HG02870 (cell line): ENCODE measurements around the gene GOT1.

Source experiments
- ATAC-seq: cut with Tn5 transposase; IDR thresholded peaks from one replicate; pipeline ENCODE4 v1.9.1; 2021; ENCODE audit warnings: mild to moderate bottlenecking, moderate library complexity; ENCODE audit not compliant: unreplicated experiment

GOT1 gene

GRCh38 chr10:99430451-99431189 lies at the start of gene GOT1:
TSS of gene GOT1 (minus strand) at chr10:99430624. CDS start at chr10:99430565, 59 bp downstream.
- peak; percentile 95 for ATAC-seq

DNA sequence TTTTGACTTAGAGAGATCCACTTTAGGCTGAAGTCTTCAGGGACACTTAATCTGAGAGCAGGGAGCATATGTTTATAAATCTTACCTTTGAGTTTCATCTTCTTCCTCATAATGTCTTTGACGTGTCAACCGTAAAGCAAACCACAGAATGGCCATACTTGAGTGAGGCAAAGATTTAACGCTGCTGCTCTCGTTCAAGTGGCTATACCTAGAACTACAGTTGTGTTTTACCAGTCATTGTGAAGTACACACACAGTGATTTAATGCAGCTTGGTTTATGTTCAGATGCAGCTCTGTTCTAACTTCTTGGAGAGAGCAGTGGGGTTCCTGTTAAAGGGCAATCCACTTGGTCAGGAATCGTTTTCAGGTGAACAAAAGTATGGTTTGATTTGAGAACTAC lies 39.9 kb upstream of the GOT1 start:
- no peak for ATAC-seq

DNA sequence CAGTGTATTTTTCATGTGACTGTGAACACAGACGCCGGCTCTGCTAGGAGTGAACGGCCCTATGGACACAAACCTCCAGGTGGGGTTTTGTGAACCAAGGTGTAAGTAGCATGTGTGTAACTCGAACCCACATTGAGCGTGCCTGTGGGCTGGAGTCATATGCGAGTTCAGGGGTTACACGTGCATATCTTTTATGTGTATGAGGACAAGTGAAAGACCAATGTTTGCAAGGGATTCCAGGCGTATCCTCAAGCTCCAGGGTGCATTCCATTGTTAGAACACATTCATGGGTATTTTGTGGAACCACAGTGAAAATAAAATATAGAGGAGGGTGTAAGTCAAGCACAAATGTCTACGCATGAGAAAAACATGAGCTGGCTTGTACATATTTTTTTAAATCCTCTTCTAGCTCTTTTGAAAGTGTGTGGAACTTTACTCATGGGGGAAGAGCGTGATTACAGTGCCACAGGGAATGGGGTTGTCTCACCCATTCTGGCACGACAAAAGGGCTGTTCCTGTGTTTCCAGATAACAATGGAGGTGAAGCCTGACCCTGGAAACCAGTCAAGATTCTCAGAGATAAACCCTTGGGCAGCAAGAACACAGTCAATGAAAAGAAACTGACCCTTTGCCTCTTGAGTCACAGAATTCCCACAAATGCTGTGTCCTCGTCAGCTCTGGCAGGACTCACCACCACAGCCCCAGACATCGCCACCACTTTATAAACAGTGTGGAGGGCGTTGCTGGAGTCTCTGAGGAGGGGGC lies 37.0 kb upstream of the GOT1 start:
- no peak for ATAC-seq

DNA sequence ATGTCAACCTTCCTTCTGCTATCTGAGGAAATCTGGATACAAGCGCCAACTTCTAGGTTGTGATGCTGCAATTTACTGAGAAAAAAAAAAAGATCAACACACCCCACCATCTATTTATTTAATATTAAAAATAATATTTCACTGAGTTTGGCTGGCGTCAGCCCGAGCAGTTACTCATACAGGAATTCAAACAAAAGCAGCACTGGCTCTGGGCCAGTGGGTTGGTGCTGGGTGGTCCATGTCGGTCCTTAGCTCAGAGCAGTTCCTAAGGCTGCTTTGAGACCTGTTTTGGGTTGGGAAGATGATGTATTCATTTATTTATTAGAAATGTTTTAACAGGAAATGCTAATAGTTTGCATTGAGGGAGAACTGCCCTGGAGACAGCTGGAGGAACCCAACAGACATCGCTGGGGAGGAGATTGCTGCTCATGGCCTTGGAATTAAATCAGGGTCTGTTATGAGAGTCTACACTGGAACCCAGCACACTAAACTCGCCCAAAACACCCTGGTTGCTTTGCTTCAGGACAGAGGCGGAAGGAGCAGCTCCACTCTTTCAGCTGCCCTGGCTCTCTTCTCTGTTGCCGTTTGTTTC lies 36.3 kb upstream of the GOT1 start:
- no peak for ATAC-seq

GRCh38 chr10:99461230-99461629 lies 30.8 kb upstream of the GOT1 start:
- ATAC-seq, result no peak

DNA sequence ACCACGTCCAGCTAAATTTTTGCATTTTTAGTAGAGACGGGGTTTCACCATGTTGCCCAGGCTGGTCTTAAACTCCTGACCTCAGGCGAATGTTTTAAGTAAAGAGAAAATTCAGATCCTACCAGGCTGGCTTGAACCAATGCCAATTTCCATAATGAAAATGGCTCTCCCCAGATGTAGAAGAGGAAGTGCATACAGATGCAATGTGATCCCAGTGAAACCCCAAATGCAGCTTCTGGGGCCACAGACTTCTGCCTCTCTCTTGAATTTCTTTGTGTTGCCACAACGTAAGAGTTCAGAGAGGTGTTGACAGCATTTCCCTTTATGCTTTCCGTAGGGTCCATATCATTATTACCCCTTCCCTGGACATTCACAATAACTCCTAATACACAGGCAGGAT lies 29.6 kb upstream of the GOT1 start:
- no peak for ATAC-seq

DNA sequence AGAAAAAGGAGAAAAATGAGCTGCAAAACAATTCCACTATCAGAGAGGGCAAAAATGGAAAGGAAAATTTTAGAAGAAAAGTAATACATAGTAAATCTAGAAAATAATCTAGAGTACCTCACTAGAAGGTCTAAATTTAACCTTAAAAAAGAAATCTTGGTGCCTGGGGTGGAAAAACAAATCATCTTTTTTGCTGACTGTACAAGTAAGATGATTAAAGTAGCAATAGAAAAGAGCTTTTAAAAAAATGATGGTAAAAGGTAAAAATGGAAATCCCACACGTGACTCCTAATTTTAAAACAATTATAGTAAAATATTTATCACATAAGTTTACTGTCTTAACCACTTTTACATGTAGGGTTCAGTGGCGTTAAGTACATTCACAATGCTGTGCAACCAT lies 28.8 kb upstream of the GOT1 start:
- no peak for ATAC-seq

DNA sequence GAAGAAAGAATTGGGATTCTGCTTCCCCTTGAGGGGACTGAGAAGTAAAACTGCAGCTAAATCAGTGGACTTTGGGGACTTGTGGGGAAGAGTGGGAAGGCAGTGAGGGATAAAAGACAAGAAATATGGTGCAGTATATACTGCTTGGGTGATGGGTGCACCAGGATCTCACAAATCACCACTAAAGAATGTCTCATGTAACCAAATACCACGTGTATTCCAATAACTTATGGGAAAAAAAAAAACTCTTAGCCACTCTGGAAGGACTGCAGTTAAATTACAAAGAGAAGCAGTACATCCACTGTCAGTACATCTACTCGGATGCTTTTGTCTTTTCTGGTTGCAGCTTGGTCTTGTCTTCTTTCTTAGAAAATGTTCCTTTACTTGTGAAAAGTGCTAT lies 27.4 kb upstream of the GOT1 start:
- ATAC-seq, result no peak

DNA sequence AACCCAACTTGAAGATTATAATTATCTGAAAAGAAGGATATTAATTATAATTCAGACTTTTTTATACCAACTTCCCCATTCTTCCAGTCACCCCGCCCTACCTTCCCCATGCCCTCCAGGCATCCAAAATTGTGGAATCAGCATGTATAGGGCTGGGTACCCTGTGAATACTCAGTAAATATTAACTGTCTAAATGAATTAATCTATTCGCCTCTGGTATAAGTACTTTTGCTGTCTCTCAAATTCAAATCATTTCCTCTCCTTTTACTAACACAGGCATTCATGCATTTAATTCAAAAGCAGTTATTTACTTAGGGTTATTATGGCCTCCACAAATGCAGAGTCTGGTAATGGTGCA lies 26.5 kb upstream of the GOT1 start:
- no peak for ATAC-seq

DNA sequence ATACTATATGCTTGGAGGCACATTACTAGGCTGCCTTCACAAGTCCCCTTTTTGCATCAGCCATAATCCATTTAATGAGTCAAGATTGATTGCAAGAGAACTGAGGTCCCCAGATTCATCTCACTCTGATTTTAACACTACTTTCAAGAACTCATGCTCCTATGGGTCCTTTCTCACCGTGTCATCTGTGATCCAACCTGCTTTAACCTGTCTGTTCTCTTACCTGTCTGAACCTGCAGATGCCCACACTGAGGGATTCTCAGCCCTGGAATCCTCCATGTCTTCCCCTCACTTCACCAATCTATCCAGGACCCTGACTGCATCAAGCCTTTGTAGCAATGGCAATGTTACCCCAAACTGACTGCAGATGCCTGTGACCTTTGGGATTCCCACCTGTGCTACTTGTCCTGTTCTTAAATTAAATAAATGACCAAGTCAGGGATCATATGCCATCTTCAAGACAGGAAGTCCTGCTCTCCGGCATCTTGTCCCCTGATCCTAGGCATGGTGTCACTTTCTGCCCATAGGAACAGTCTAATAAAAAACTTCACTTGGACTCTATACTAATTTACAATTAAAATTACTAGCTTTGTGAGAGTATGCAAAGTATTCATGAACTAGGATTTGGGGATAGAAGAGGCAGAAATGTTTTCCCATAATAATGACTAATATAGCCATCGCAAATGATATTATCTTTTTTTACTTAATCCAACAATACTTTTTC lies 25.9 kb upstream of the GOT1 start:
- ATAC-seq, result no peak

DNA sequence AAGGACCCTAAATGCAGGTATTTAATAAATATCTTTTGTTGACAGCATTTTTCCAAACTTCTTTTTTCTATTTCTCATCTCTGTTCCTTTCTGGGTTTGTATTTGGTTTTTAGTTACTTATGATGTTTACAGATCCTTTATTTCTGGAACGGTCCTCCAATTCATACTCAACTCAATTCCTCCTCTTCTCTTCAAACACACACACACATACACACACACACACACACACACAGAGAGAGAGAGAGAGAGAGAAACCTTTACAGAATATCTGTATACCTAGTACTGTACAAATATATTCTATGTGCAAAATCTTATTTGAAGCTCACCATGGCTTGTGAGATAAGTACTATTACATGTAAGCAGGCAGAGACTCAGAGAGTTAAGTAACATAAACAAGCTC lies 21.6 kb upstream of the GOT1 start:
- no peak for ATAC-seq

- ATAC-seq, result no peak
Observed at GRCh38 chr10:99451499-99451788, 21.0 kb upstream of the GOT1 start.

DNA sequence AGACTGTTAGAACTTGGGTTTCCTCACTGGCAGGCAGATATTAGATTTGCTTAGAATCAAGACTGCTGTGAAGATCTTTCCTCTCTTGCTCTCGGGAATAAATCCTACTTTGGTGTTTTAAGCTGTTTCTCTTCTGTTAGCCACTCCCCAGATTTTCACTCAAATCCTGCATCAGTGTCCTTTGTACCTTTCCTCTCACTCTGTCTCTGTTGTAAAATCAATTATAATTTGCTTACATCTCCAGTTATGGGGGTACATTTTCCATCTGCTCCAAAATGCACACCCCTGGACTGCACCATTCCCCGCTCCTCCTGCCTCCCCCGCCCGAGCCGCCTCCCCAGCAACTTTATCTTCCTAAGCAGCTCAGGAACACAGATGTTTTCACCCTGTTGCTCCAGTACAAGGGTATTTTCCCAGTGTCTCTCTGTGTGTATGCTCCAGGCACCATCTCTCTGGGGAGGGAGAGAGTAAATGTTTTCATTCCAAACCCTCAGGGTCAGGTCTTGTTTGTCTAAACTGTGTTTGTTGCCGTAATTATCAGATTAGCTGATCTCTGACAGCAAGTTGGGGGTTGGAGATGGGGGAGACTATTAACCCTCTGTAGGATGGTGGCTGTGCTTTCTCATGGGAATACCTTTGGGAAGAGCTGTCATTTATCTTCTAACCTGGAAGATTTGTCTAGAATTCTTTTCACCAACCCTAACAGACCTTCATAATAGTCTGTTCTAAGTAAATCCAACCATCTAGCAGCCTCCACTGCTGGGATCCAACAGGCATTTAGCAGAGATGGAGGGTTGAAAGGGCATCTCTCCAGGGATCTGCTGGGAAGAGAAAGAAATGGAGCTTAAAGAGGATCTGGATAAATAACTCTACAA lies 20.4 kb upstream of the GOT1 start:
- no peak for ATAC-seq

GRCh38 chr10:99450156-99450555 lies 19.7 kb upstream of the GOT1 start:
- ATAC-seq, result no peak

- no peak for ATAC-seq
Observed at GRCh38 chr10:99449023-99449422, 18.6 kb upstream of the GOT1 start.

- ATAC-seq, result no peak
Observed at GRCh38 chr10:99444383-99445045, 14.1 kb upstream of the GOT1 start.

GRCh38 chr10:99443500-99443899 lies 13.1 kb upstream of the GOT1 start:
- no peak for ATAC-seq

- no peak for ATAC-seq
Observed at GRCh38 chr10:99442394-99442793, 12.0 kb upstream of the GOT1 start.

GRCh38 chr10:99438890-99439289 lies 8.5 kb upstream of the GOT1 start:
- ATAC-seq, result no peak

- ATAC-seq, result no peak
Observed at GRCh38 chr10:99435986-99436638, 5.7 kb upstream of the GOT1 start.
